HG03139 (cell line): ENCODE results near the gene GNA12.

ENCODE experiments used
- ATAC-seq: cut with Tn5 transposase; IDR thresholded peaks from one replicate; pipeline ENCODE4 v1.9.1; 2021; ENCODE audit not compliant: unreplicated experiment

Gene GNA12, protein sequence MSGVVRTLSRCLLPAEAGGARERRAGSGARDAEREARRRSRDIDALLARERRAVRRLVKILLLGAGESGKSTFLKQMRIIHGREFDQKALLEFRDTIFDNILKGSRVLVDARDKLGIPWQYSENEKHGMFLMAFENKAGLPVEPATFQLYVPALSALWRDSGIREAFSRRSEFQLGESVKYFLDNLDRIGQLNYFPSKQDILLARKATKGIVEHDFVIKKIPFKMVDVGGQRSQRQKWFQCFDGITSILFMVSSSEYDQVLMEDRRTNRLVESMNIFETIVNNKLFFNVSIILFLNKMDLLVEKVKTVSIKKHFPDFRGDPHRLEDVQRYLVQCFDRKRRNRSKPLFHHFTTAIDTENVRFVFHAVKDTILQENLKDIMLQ

DNA sequence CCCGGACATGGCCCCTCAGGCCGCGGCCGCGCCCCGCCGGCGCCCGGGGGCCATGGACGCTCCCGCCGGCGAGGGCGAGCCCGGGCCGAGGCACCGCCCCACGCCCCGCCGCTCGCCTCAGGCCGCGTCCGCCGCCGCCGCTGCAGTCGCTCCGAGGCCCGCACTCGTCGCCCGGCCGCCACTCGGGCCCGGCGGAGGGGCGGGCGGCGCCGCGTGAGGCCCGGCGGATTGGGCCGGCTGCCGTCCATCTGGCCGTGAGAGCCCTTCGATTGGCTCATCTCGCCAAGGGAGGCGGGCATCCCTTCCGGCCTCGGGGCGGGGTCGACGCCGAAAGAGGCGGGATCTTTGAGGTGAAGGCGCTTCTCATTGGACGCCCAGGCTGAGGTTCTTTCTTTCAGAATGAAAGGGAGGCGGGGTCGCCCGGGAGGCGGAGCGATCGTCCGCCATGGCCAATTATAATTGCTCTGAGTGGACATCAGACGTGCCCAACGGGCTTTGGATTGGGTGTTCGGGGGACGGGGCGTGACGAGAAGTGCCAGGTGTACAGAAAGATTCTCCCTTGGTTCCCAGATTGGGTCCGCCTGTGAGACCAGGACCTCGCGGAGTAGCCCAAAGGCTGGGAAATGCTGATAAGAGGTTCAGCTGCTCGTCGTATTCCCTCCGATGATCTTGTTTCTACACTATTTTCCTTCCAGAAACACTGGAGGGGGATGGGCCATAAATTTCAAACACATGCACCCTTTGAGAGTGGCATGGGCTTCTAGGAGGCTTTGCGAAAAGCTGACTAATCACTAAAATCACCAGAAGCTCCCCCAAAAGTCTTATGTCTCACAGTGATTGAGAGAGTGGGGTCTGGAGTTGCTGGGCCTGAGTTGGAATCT lies at the start of gene GNA12:
Gene GNA12, minus strand, starts transcription at position 156 of the 881 bp plus-strand sequence. Its CDS starts 147 bp downstream, at position 9.
- peak; percentile 95 for ATAC-seq

GRCh38 chr7:2893411-2893861 lies 49.3 kb upstream of the GNA12 start:
- no peak for ATAC-seq

DNA sequence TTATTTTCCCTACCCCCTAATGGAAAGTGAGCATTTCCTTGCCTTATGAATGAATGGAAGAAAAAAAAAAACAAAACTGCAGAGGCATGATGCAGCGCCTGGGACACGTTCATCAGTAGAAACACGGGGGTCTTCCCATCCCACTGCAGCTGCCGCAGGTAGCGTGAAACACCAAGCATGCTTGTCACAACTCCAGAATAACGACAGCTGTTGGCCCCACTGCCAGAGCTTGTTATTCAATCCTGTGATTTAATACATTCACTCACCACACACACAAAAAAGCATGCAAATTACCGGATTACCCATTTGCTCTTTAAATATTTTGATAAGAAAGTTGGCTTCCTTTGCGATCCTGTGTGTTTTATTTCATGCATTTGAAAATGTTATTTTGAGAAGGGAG lies 48.4 kb upstream of the GNA12 start:
- ATAC-seq = no peak

DNA sequence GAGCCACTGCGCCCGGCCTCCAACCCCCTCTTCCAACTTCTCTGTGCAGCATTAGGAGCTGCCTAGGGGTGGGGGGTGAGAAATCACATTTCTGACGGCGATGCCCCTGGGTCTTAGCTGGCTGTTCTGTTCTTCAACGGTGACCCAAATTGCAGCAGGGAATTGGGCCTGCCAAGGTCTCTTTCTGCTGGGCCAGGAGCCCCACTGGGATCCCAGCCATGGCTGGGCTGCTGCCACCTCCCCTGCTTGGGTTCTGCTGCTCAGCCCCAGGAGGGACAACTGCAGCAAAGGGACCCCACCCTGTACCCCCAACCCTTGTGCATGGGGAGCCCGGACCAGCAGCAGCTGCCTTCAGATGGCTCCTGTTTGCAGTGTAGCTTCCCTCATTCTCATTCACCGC lies 43.7 kb upstream of the GNA12 start:
- ATAC-seq = no peak

DNA sequence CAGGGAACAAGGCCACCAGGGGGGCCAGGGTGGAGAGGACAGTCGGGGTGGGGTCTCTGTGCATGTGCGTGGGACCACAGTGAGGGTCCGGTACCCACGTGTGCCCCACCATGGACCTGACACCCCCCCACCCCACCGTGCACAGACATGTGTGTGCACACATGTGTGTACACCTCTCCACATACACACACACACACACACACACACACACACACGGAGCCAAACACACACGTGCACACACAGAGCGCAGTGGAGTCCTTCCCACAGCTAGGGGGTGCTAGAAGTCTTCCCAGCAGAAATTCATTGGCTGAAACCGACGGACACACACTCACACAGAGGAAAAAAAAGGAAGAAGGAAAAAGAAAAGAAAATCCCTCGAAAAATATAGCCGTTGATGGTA lies 42.8 kb upstream of the GNA12 start:
- no peak for ATAC-seq

GRCh38 chr7:2886391-2886790 lies 42.3 kb upstream of the GNA12 start:
- ATAC-seq = no peak

- no peak for ATAC-seq
These were observed 40.1 kb upstream of the GNA12 start for GRCh38 chr7:2884161-2884560.

- no peak for ATAC-seq
These were observed 39.0 kb upstream of the GNA12 start for GRCh38 chr7:2883101-2883500.

DNA sequence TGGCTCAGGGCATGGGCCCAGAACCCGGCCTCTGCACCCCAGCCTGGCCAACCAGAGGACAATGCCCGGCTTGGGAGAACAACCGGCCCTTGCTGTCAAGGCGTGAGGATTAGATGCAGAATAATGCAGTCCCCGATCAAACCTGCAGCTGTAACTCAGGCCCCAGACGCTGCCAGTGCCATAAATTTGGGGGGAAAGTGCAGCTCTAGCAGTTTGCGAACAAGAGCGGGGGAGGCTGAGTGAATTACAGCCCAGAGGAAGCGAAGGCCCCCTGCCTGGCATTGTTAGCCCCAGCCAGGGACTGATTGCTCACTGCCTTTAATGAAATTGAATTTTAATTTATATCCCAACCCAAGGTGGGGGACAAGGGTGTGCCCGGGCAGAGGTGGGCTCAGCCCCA lies 38.0 kb upstream of the GNA12 start:
- ATAC-seq = no peak

DNA sequence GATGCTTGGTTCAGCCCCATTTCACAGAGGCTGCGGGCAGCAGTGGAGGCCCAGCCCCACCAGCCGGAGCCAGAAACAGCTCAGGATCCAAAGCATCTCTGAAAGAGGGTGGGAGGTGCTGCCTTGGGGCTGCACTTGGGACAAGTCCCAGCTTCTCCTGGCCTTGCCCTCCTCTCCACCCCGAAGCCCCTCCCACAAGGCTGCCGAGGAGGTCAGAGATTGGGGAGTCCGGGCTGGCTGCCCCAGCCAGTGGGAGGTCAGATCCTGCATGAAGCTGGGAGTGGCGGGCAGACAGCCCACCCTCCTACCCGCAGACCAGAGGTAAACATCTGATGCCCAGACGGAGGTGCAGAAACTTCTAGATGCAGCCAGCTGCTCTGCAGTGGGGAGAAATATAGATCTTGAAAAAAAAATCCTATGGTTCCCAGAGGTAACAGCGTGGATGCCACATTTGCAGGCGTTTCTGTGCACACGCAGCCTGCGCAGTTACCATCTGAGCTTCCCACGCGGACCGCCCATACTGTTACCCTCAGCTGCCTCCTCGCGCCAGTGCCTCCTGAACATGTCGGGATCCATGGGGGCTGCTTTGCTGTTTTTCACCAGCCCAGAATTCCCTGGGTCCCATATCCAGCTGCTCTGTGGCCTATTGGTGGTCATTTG lies 36.9 kb upstream of the GNA12 start:
- ATAC-seq = no peak

DNA sequence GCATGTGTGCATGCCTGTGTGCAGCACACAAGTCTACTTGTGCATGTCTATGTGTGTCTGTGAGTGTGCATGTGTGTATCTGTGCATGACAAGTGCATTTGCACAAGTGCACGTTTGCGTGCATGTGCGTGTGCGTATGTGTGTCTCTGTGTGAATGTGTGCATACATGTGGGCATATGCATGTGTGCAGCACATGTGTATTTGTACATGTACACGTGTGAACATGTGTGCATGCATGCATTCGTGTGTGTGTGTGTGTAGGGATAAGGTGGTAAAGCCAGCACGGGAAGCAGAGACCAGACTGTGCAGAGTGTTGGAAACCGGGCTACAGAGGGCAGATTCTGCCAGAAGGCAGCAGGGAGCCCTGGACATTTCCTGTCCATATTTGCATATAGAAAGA lies 35.9 kb upstream of the GNA12 start:
- no peak for ATAC-seq

DNA sequence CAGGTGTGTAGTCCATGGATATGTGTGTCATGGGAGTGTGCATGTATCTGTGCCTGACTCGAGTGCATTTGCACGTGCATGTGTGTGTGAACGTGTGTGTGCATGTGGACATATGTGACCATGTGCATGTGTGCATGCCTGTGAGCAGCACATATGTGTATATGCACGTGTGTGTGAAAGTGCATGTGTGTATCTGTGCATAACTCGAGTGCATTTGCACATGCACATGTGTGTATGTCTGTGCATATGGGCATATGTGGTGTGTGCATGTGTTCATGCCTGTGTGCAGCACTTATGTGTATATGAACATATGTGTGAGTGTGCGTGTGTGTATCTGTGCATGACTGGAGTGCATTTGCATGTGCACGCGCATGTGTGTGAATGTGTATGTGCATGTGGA lies 35.2 kb upstream of the GNA12 start:
- ATAC-seq = no peak

GRCh38 chr7:2878306-2878705 lies 34.2 kb upstream of the GNA12 start:
- no peak for ATAC-seq

DNA sequence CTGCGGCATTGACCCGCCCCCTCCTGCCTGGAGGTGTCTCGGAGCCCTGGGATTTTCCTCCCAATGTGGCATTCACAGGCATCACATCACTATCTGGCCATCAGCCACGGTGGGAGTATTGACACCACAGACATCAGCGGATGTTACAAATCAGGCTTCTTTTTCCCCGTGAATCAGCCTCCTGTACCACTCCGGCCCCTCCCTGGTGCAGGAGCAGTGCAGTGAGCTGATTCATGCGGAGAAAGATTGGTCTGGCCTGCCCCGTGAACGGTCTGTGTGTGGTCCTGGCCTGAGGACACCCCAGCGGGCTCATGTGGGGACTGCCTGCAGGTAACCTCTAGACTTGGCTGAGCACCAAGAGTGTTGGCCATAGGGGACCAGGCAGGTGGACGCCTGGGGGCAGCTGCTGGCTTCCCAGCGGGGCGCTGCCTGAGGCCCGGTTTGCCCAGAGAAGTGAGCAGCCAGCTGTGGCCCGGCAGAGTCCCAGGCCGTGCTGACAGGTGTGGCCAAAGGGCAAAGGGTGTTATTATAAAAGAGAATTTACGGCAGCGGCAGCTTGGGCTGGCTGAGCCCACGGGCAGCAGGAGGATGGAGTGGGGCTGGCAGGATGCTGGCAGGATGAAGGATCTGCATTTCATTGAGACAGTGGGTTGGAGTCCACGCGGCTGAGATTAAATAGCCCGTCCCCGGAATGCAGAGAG lies 32.1 kb upstream of the GNA12 start:
- no peak for ATAC-seq

- no peak for ATAC-seq
These were observed 29.8 kb upstream of the GNA12 start for GRCh38 chr7:2873686-2874551.

GRCh38 chr7:2873146-2873545 lies 29.0 kb upstream of the GNA12 start:
- no peak for ATAC-seq

DNA sequence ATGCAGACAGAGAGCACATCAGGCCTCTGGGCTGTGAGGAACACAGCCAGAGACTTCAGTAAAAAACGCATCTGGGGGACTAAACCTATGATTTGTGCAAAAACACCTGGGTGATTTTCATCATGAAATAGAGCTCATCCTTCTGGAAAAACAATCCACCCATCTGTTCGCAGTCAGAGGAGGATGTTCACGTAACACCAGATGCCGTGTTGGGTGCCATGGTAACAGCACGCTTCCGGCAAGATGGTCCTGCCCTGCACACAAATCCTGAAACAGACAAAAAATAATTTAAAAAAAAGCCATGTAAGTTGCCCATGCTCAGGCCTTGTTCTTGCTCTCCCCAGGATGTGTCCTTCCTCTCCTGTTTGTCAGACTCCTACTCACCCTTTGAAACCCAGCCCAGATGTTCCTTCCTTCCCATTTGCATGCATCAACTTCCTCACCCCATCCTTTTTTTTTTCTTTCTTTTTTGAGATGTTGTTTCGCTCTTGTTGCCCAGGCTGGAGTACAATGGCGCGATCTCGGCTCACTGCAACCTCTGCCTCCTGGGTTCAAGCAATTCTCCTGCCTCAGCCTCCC lies 28.3 kb upstream of the GNA12 start:
- no peak for ATAC-seq

DNA sequence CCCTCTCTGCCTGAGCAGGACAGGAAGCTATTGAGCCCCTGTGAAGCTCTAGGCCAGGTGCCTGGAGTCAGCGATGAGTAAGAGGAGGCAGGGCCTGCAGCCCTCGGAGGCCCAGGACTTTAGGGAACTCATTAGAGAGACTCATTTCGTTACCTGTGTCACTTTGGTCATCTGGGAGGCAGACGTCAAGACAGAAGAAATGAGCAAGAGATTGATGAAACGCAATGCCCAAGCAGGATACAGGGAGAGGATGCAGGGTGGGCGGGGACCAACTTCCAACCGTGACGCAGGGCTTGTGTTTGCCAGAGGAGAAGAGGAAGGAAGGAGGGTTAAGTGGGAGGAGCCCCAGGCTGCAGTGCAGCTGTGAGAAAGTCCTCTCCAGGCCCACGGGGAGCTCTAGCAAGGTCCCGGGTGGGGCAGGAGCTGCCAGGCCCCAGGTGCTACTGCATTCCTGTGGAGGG lies 26.4 kb upstream of the GNA12 start:
- ATAC-seq = peak; percentile 48

DNA sequence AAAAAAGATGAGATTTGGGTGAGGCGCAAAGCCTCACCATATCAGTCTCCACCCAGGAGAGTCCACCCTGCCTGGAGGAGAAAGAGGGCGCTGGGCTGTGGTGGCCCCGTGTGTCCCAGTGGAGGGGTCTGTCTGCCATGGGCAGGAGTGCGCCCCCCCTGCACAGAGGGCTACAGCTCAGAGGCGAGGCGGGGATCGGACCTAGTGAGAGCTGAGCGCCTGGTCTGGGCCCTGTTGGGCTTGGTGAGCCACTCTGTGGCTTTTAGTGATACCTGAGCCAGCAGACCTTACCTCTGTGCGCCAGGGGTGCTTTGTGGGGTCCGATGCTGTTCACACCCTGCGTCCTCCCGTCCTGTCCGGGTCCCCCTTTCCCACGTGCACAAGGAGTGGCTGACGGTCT lies 25.9 kb upstream of the GNA12 start:
- no peak for ATAC-seq

DNA sequence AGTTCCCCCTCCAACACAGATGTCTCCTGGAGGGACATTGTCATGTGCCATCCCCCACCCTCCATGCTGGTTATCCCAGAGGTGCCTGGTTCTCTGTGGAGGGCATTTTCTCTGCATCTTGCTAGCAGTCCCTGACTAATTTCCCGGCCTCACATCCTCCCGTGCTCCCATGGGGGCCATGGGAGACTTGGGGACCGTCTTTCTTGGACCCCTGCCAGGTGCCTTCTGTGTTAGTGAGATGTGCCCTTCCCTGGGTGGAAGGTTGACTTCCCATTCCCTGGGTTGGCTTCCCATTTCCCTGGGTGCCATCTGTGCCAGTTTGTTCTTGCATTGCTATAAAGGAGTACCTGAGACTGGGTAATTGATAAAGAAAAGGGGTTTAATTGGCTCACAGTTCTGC lies 22.5 kb upstream of the GNA12 start:
- no peak for ATAC-seq
